GM10248 (cell line): Measurements from ENCODE around the gene LANCL2.

Experiments used
- CTCF ChIA-PET: fragments of 300-600 bp; sonication (Branson Sonifier 250); formaldehyde crosslinking; extraction: SDS; loops from one replicate; lab custom pipeline; 2021; ENCODE audit warnings: antibody characterized with exemption; lab: Yijun Ruan, JAX
- POLR2A ChIA-PET: fragments of 350-650 bp; sonication (Branson Sonifier 250); formaldehyde crosslinking; extraction: SDS; loops from one replicate; lab custom pipeline; 2020; ENCODE audit warnings: antibody characterized with exemption; lab: Yijun Ruan, JAX
- DNase-seq: peaks from one replicate; pipeline ENCODE4 v3.0.0; 2012; ENCODE audit errors: extremely low spot score
- TF ChIP-seq, protein P1 (sequence below): IDR thresholded peaks from 2 replicates; pipeline ENCODE4 v1.5.1; 2012; ENCODE audit warnings: mild to moderate bottlenecking, low read depth; ENCODE audit errors: extremely low read depth, missing control alignments, control extremely low read depth

The LANCL2 gene

DNA sequence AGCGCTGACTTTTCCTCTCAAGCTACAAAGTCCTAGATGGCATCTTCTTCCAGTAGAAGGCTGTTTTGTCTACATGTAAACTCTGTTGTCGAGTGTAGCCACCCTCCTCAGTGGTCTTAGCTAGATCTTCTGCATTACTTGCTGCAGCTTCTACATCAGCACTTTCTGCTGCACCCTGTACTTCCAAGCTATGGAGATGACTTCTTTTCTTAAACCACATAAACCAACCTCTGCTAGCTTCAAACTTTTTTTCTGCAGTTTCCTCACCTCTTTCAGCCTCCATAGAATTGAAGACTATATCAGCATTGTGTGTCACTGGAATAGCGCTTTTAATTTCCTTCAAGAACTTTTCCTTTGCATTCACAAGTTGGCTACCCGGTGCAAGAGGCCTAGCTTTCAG lies 87.8 kb downstream of the LANCL2 start:
- TF ChIP-seq, protein P1, sequence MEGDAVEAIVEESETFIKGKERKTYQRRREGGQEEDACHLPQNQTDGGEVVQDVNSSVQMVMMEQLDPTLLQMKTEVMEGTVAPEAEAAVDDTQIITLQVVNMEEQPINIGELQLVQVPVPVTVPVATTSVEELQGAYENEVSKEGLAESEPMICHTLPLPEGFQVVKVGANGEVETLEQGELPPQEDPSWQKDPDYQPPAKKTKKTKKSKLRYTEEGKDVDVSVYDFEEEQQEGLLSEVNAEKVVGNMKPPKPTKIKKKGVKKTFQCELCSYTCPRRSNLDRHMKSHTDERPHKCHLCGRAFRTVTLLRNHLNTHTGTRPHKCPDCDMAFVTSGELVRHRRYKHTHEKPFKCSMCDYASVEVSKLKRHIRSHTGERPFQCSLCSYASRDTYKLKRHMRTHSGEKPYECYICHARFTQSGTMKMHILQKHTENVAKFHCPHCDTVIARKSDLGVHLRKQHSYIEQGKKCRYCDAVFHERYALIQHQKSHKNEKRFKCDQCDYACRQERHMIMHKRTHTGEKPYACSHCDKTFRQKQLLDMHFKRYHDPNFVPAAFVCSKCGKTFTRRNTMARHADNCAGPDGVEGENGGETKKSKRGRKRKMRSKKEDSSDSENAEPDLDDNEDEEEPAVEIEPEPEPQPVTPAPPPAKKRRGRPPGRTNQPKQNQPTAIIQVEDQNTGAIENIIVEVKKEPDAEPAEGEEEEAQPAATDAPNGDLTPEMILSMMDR, result no peak
- POLR2A ChIA-PET, result no interaction called here
- no peak for DNase-seq
- CTCF ChIA-PET, result interaction anchor here (0.8 to 2.0 kb wide), 6 partner anchors 9 to 57 kb away, joined by 3 to 6 read pairs (median 4); no protein-coding TSS in a partner anchor

DNA sequence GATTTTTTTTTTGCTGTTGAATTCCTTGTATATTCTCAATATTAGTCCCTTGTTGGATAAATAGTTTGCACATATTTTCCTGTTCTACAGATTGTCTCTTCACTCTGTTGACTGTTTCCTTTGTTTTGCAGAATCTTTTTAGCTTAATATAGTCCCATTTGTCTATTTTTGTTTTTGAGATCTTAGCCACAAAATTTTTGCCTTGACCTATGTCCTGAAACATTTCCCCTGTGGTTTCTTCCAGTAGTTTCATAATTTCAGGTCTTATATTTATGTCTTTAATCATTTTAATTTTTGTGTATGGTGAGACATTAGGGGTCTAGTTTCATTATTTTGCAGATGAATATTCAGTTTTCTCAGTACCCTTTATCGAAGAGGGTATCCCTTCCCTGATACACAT lies 92.7 kb downstream of the LANCL2 start:
- POLR2A ChIA-PET, result no interaction called here
- TF ChIP-seq, protein P1, result no peak
- DNase-seq, result no peak
- CTCF ChIA-PET, result no interaction called here

DNA sequence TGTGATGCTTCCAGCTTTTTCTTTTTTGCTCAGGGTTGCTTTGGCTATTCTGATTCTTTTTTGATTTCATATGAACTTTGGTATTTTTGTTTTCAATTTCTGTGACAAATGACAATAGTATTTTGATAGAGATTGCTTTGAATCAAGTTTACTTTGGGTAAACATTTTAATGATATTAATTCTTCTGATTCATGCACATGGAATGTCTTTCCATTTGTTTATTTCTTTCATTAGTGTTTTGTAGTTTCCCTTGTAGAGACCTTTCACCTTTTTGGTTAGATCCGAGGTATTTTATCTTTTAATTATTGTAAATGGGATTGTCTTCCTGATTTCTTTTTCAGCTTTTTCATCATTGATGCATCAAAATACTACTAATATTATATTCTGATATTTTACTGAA lies 93.2 kb downstream of the LANCL2 start:
- ChIA-PET CTCF (no interaction called here), POLR2A (no interaction called here)
- DNase-seq, result no peak
- TF ChIP-seq, protein P1, result no peak

DNA sequence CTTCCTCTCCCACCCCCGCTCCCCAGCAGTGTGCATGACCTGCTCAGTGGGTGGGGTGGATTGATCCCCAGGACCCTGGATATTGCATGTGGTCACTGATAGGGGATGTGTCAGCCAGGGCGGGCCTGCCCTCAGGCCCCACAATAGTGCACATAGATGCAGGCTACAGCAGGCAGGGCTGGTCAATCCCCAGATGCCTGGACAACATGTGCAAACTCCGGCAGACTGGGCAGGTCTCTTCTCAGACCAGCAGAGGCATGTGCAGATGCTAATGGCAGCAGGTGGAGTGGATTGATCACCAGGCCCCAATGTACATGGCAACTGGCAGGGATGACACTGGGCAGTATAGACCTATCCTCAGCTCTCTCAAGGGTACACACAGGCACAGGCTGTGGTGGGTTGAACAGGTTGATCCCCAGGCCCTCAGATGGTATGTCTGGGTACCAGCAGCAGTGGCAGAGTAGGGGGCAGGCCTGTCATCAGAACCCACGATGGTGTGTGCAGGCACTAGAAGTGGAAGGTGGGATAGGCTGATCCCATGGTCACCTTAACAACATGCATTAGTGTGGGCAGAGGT lies 98.6 kb downstream of the LANCL2 start:
- ChIA-PET CTCF (no interaction called here), POLR2A (no interaction called here)
- TF ChIP-seq, protein P1, result no peak
- no peak for DNase-seq

DNA sequence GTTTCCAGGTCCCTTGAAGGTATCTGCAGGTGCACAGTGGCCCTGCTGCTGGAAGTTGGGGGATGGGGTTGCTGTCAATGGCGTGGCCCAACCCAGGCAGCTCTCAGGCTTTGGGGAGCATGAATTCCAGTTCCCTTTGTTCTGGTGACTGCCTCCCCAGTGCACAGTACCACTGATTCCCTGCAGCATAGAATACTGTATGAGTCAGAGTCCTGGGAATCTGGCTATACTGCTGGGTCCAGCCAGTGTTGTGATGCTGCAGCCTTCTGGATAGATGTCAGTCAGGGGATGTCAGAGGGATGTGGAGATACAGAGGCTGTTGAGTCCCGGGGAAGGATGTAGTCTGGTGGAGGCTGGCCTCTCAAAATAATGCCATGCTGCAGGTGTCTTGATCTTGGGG lies 99.3 kb downstream of the LANCL2 start:
- no peak for DNase-seq
- POLR2A ChIA-PET, result no interaction called here
- TF ChIP-seq, protein P1, result no peak

DNA sequence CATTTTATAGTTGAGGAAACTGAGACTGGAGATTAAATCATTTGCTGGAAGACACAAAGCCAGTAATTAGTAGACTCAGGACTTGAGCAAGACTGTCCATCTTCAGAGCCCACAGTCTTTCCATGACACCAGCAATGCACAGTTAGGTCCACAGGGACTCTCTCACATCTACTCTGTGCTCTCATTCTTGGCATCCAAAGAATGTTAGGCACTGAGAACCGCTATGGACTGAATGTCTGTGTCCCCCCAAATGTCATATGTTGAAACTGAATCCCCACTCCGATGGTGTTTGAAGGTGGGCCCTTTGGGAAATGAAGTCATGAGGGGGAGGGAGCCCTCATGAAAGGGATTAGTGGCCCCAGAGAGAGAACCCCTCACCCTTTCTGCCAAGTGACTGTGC lies 100.6 kb downstream of the LANCL2 start:
- TF ChIP-seq, protein P1, result no peak
- POLR2A ChIA-PET, result no interaction called here

More for the DNA sequence above, 99.3 kb downstream of the LANCL2 start:
- CTCF ChIA-PET, result no interaction called here

More for the DNA sequence above, 100.6 kb downstream of the LANCL2 start:
- DNase-seq, result no peak
- CTCF ChIA-PET, result interaction anchor here (1.1 kb wide), 1 partner anchor 13 kb away, joined by 3 read pairs; no protein-coding TSS in a partner anchor
